ENCODE data around the gene HMCES. TPM values are rescaled to one million over a fixed set of nuclear protein-coding genes. Genes with fewer than 3 reads are reported as not detected.

HMCES gene
- total and polyA plus RNA-seq, 4 donors: 13.7 to 18.2 (median 15.3) TPM

GRCh38 chr3:129347458-129347845 lies 68.8 kb downstream of the HMCES start:
- H3K27ac ChIP-seq (ENCODE audit: low read depth in 1 of 2, low read length in 2 of 2): no peak overlapping the region
- TF ChIP-seq ZBTB33 (IDR thresholded peaks at IDR 0.05): no peak
- TF ChIP-seq HNF4G (IDR thresholded peaks at IDR 0.05): no peak
- no peak for TF ChIP-seq RAD21 (IDR thresholded peaks at IDR 0.05)
- TF ChIP-seq HNF4A (conservative IDR thresholded peaks at IDR 0.05): no peak
- TF ChIP-seq NR2F2 (IDR thresholded peaks at IDR 0.05): no peak
- TF ChIP-seq FOXA2 (IDR thresholded peaks at IDR 0.05): no peak
- TF ChIP-seq REST (IDR thresholded peaks at IDR 0.05): no peak
- no peak for TF ChIP-seq GABPA (IDR thresholded peaks at IDR 0.05 in 1 of 2, conservative IDR thresholded peaks at IDR 0.05 in 1 of 2)
- TF ChIP-seq RXRA (IDR thresholded peaks at IDR 0.05): no peak
- no peak for TF ChIP-seq SP1 (IDR thresholded peaks at IDR 0.05)
- H3K9ac ChIP-seq (ENCODE audit: low read depth in 1 of 2, low read length in 2 of 2): no peak overlapping the region
- H3K9me3 ChIP-seq (ENCODE audit: control insufficient read depth in 4 of 4, low read length in 3 of 4): no peaks in the 10 kb centered on the region
- H3K4me3 ChIP-seq (ENCODE audit: low read depth in 1 of 3, low read length in 3 of 3): no peak overlapping the region
- H3K27me3 ChIP-seq (ENCODE audit: control insufficient read depth in 4 of 4, insufficient read depth in 4 of 4, low read length in 3 of 4): no peaks in the 10 kb centered on the region
- H3K36me3 ChIP-seq (ENCODE audit: control insufficient read depth in 4 of 4, insufficient read depth in 3 of 4, low read depth in 1 of 4, low read length in 3 of 4): no peaks in the 10 kb centered on the region
- DNase-seq (ENCODE audit: low spot score): no peak
- H3K4me1 ChIP-seq (ENCODE audit: control insufficient read depth in 4 of 4, insufficient read depth in 4 of 4, low read length in 3 of 4): peaks cover 0 to 10% (median 6%) of the 10 kb centered on the region in 4 donors
- WGBS: 87% methylated on average over 8 of the region's 8 CpGs

- peaks cover 0 to 7% (median 5%) of the 10 kb centered on the region in 4 donors for H3K4me1 ChIP-seq (ENCODE audit: control insufficient read depth in 4 of 4, insufficient read depth in 4 of 4, low read length in 3 of 4)
- 87% methylated on average over 3 of the region's 3 CpGs for WGBS
- H3K4me3 ChIP-seq (ENCODE audit: low read depth in 1 of 3, low read length in 3 of 3): no peak overlapping the region
- no peak for DNase-seq (ENCODE audit: low spot score)
- no peaks in the 10 kb centered on the region for H3K9me3 ChIP-seq (ENCODE audit: control insufficient read depth in 4 of 4, low read length in 3 of 4)
- TF ChIP-seq ZBTB33 (IDR thresholded peaks at IDR 0.05) (no peak), TAF1 (conservative IDR thresholded peaks at IDR 0.05) (no peak), JUND (IDR thresholded peaks at IDR 0.05) (no peak)
- no peak overlapping the region for H3K9ac ChIP-seq (ENCODE audit: low read depth in 1 of 2, low read length in 2 of 2)
- H3K27ac ChIP-seq (ENCODE audit: low read depth in 1 of 2, low read length in 2 of 2): no peak overlapping the region
- H3K36me3 ChIP-seq (ENCODE audit: control insufficient read depth in 4 of 4, insufficient read depth in 3 of 4, low read depth in 1 of 4, low read length in 3 of 4): no peaks in the 10 kb centered on the region
- H3K27me3 ChIP-seq (ENCODE audit: control insufficient read depth in 4 of 4, insufficient read depth in 4 of 4, low read length in 3 of 4): no peaks in the 10 kb centered on the region
Observed at GRCh38 chr3:129348734-129349133, 70.1 kb downstream of the HMCES start.
